ENCODE data around the gene ITM2C.

ITM2C gene

GRCh38 chr2:230864605-230865306 lies at the start of gene ITM2C (continued):
- no peak for TF ChIP-seq FEZF1 (tag by site-specific recombination; IDR thresholded peaks at IDR 0.05)
- TF ChIP-seq GLI4 (tag by site-specific recombination; IDR thresholded peaks at IDR 0.05): no peak
- TF ChIP-seq ZSCAN5A (tag by site-specific recombination; IDR thresholded peaks at IDR 0.05): no peak
- TF ChIP-seq ZNF585B (tag by site-specific recombination; IDR thresholded peaks at IDR 0.05): no peak
- TF ChIP-seq ZNF433 (tag by site-specific recombination; IDR thresholded peaks at IDR 0.05; ENCODE audit: low read depth): no peak
- TF ChIP-seq ELK4 (IDR thresholded peaks at IDR 0.05; ENCODE audit: borderline replicate concordance, low read depth, low read length): no peak
- peak; percentile 91 for TF ChIP-seq ZNF785 (tag by site-specific recombination; IDR thresholded peaks at IDR 0.05)
- no peak for TF ChIP-seq PBX3 (CRISPR knock-in tag; IDR thresholded peaks at IDR 0.05)
- TF ChIP-seq ZNF132 (tag by site-specific recombination; IDR thresholded peaks at IDR 0.05; ENCODE audit: borderline replicate concordance): no peak
- no peak for TF ChIP-seq PRDM6 (tag by site-specific recombination; IDR thresholded peaks at IDR 0.05)
- TF ChIP-seq ZNF114 (tag by site-specific recombination; IDR thresholded peaks at IDR 0.05): no peak
- TF ChIP-seq ZNF121 (tag by site-specific recombination; IDR thresholded peaks at IDR 0.05): no peak
- no peak for TF ChIP-seq SETDB1 (IDR thresholded peaks at IDR 0.05; ENCODE audit: insufficient read length, low read length)
- no peak for TF ChIP-seq ZNF660 (tag by site-specific recombination; IDR thresholded peaks at IDR 0.05)
- no peak for TF ChIP-seq SCRT1 (tag by site-specific recombination; IDR thresholded peaks at IDR 0.05; ENCODE audit: borderline replicate concordance)
- no peak for TF ChIP-seq RBAK (tag by site-specific recombination; IDR thresholded peaks at IDR 0.05)
- TF ChIP-seq OVOL3 (tag by site-specific recombination; IDR thresholded peaks at IDR 0.05): no peak
- TF ChIP-seq ZXDB (tag by site-specific recombination; IDR thresholded peaks at IDR 0.05): no peak
- peak; percentile 58; the same call in 1 of the 2 replicates for TF ChIP-seq PATZ1 (tag by site-specific recombination; IDR thresholded peaks at IDR 0.05)
- TF ChIP-seq ZNF426 (tag by site-specific recombination; IDR thresholded peaks at IDR 0.05): no peak
- no peak for TF ChIP-seq ZSCAN16 (tag by site-specific recombination; IDR thresholded peaks at IDR 0.05)
- TF ChIP-seq ZNF596 (tag by site-specific recombination; IDR thresholded peaks at IDR 0.05): peak; percentile 87
- no peak; the same call in none of the 2 replicates for TF ChIP-seq ZFP69B (tag by site-specific recombination; IDR thresholded peaks at IDR 0.05)
- TF ChIP-seq ZNF266 (tag by site-specific recombination; IDR thresholded peaks at IDR 0.05; ENCODE audit: low read depth): no peak
- TF ChIP-seq PRDM2 (tag by site-specific recombination; IDR thresholded peaks at IDR 0.05; ENCODE audit: borderline replicate concordance): no peak
- 0 out of 2 replicates have a peak, but pooled peaks have one; percentile 52 for TF ChIP-seq SP7 (tag by site-specific recombination; IDR thresholded peaks at IDR 0.05)
- TF ChIP-seq GFI1B (tag by site-specific recombination; IDR thresholded peaks at IDR 0.05): no peak

All from HEK293 (cell line).